ENCODE results near the gene CFAP43. TPM values are rescaled to one million over a fixed set of nuclear protein-coding genes. Genes with fewer than 3 reads are reported as not detected.

Gene CFAP43
- total and polyA plus RNA-seq, 2 of the 8 experiments (the other 6 are each of a cell fraction or from before 2014, with no cell fraction given): 0.11 to 0.27 TPM

DNA sequence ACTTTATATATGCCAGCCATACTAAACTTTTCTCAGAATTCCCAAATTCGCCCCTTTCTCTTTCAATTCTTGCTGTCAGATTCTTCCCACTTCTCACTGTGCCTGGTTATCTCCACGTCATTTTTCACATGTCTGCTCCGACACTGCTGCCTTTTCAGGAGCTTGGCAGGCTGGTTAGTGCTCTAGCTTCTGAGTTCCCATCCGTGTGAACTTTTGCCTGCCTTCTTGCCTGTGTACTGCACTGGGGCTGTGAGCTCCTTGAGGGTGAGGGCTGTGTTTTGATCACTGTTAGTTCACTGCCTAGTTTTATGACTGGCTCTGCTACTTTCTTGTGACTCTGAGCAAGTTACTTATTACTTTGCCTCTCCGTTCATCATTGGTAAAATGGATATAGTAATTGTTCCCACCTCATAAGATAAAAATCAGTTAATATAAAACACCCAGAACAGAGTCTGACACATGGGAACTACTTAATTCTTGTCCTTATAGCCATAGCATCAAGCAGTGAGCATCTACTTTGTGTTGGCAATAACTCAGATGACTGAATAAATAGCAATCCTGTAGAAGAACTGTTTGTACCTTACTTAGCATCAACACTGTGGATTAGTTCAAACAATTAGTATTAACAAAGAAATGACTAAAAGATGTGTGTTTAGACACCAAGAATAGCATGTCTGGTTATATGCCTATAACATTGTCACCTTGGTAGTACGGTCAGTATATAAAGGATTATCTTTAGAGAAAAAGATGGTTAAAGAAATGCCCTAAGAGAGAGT lies 28.0 kb upstream of the CFAP43 start:
- Histone ChIP-seq H3K79me2 (ENCODE audit: control insufficient read depth in 1 of 2, insufficient read depth in 2 of 2, low read length in 2 of 2) (peaks cover 0 to 21% of the 10 kb centered on the region in 2 experiments; a peak in 2 of 4 replicates), H2BK20ac (ENCODE audit: low read length) (no peak overlapping the region), H3K9me3 (ENCODE audit: insufficient read depth in 2 of 2, low read depth in 1 of 2, low read length in 1 of 2) (no peaks in the 10 kb centered on the region), H3K27me3 (replicated peaks in 1 of 4; ENCODE audit: control insufficient read depth in 3 of 4, extremely low read depth in 1 of 4, insufficient read depth in 3 of 4, low read length in 3 of 4) (peaks cover 0 to 2% (median 0%) of the 10 kb centered on the region in 4 experiments; a peak in 1 of 7 replicates), H4K8ac (ENCODE audit: extremely low read depth, insufficient read depth, low read length) (no peak overlapping the region), H3K18ac (ENCODE audit: extremely low read depth, low read length) (no peak overlapping the region), H3K23me2 (ENCODE audit: low read depth, low read length) (no peaks in the 10 kb centered on the region; the same call in 1 of the 2 replicates), H3K4me1 (replicated peaks in 1 of 4; ENCODE audit: control insufficient read depth in 3 of 4, insufficient read depth in 4 of 4, low read length in 3 of 4) (no peaks in the 10 kb centered on the region; a peak in 2 of 7 replicates), H3K4me2 (ENCODE audit: insufficient read depth in 1 of 2, low read depth in 2 of 2, low read length in 2 of 2) (no peak overlapping the region), H3K4me3 (ENCODE audit: extremely low read depth in 1 of 4, insufficient read depth in 2 of 4, low read depth in 3 of 4, low read length in 4 of 4) (no peak overlapping the region), H4K20me1 (replicated peaks in 1 of 2; ENCODE audit: control insufficient read depth in 1 of 2, insufficient read depth in 2 of 2, low read length in 2 of 2) (peaks cover 4 to 10% of the 10 kb centered on the region in 2 experiments), H3K36me3 (ENCODE audit: control insufficient read depth in 2 of 4, insufficient read depth in 4 of 4, low read length in 3 of 4) (peaks cover 0 to 29% (median 4%) of the 10 kb centered on the region in 4 experiments; a peak in 4 of 8 replicates), H4K5ac (ENCODE audit: insufficient read length, low read depth, low read length) (no peak overlapping the region), H2BK12ac (ENCODE audit: low read depth, low read length) (no peak overlapping the region), H2AFZ (ENCODE audit: low read length) (no peak overlapping the region), H2BK120ac (replicated peaks; ENCODE audit: low read depth, low read length) (no peak overlapping the region), H2BK5ac (ENCODE audit: low read depth, low read length) (no peak overlapping the region), H3K4ac (replicated peaks; ENCODE audit: insufficient read length, low read depth, low read length) (no peak overlapping the region), H3K9ac (replicated peaks in 1 of 4; ENCODE audit: extremely low read depth in 1 of 4, low read depth in 3 of 4, low read length in 3 of 4) (no peak overlapping the region), H3K56ac (replicated peaks; ENCODE audit: insufficient read length, low read depth, low read length) (no peak overlapping the region), H3K23ac (ENCODE audit: insufficient read length) (no peak overlapping the region), H3K27ac (ENCODE audit: low read depth, low read length) (no peak overlapping the region), H3K14ac (ENCODE audit: insufficient read length) (no peak overlapping the region), H2BK15ac (ENCODE audit: low read length) (no peak overlapping the region), H3K79me1 (ENCODE audit: low read depth, low read length) (no peaks in the 10 kb centered on the region; the same call in 1 of the 2 replicates), H2AK5ac (ENCODE audit: low read depth, low read length) (no peak overlapping the region), H4K91ac (replicated peaks; ENCODE audit: insufficient read length, low read length) (no peak overlapping the region)
- TF ChIP-seq CTBP2 (IDR thresholded peaks at IDR 0.05; ENCODE audit: borderline replicate concordance, insufficient read depth, insufficient read length, low read length) (no peak), SP2 (IDR thresholded peaks at IDR 0.05; ENCODE audit: low read length) (no peak), SAP30 (IDR thresholded peaks at IDR 0.05; ENCODE audit: insufficient read depth, insufficient replicate concordance, low read length) (no peak), CHD2 (IDR thresholded peaks at IDR 0.05; ENCODE audit: low read length) (no peak), EP300 (IDR thresholded peaks at IDR 0.05; ENCODE audit: borderline replicate concordance in 1 of 2, low read depth in 2 of 2, low read length in 2 of 2) (no peak), USF2 (IDR thresholded peaks at IDR 0.05; ENCODE audit: low read length) (no peak), TBP (IDR thresholded peaks at IDR 0.05; ENCODE audit: low read depth, low read length) (no peak), JUND (IDR thresholded peaks at IDR 0.05; ENCODE audit: low read length) (no peak)
- FAIRE-seq (no peak), DNase-seq (ENCODE audit: low read depth in 1 of 2, low spot score in 2 of 2) (no peak)
- POLR2A ChIA-PET (ENCODE audit: partially characterized antibody): interaction anchor here (1.4 to 7.7 kb wide), 2 partner anchors 9 to 10 kb away, joined by 4 to 81 read pairs; partner anchors contain the start of gene GSTO2
- WGBS, 2 experiments (ENCODE audit: extremely low coverage in 1 of 2, insufficient coverage in 1 of 2, insufficient read length in 1 of 2, insufficient replicate concordance in 2 of 2, low coverage in 1 of 2, low lambda C conversion rate in 2 of 2, missing lambda C conversion rate in 1 of 2): 90% methylated on average over 6 of the region's 6 CpGs; no CpG with 5 or more reads in 1 of the 2 experiments
- CTCF ChIA-PET (ENCODE audit: partially characterized antibody): interaction anchor here (1.3 to 3.1 kb wide), 3 partner anchors 15 to 215 kb away, joined by 3 to 14 read pairs (median 7); no protein-coding TSS in a partner anchor

Data from H1 (cell line).